HCT116 (cell line): ENCODE data around the gene BICRA.

Source experiments
- CBX3 ChIP-seq: IDR thresholded peaks from 2 replicates; pipeline ENCODE4 v1.6.1; 2012; ENCODE audit warnings: low read depth
- POLR2A ChIP-seq: IDR thresholded peaks from 2 replicates; pipeline ENCODE4 v1.7.0; 2011; ENCODE audit warnings: borderline replicate concordance; ENCODE audit not compliant: insufficient read depth, insufficient read length; ENCODE audit errors: extremely low read depth
- POLR2AphosphoS5 ChIP-seq: IDR thresholded peaks from 2 replicates; pipeline ENCODE4 v1.6.1; 2011; ENCODE audit warnings: mild to moderate bottlenecking, low read depth, low read length, moderate library complexity
- RAD21 ChIP-seq: IDR thresholded peaks from 2 replicates; pipeline ENCODE4 v1.6.1; 2012; ENCODE audit warnings: low read depth, mild to moderate bottlenecking
- TF ChIP-seq, protein P1 (sequence below), 3 experiments: fragments of 200-600 bp in 1 of 3; sonication (generic) in 1 of 3; IDR thresholded peaks in 2 of 3; conservative IDR thresholded peaks in 1 of 3; 2 replicates each; pipeline ENCODE4 v1.5.1; 2012 to 2017; ENCODE audit warnings: low read depth in 2 of 3, low read length in 2 of 3, antibody characterized with exemption in 1 of 3, borderline replicate concordance in 1 of 3, control low read depth in 1 of 3, mild to moderate bottlenecking in 1 of 3, mixed read lengths in 1 of 3, mixed run types in 1 of 3, moderate library complexity in 1 of 3; ENCODE audit not compliant: insufficient read depth in 1 of 3

DNA sequence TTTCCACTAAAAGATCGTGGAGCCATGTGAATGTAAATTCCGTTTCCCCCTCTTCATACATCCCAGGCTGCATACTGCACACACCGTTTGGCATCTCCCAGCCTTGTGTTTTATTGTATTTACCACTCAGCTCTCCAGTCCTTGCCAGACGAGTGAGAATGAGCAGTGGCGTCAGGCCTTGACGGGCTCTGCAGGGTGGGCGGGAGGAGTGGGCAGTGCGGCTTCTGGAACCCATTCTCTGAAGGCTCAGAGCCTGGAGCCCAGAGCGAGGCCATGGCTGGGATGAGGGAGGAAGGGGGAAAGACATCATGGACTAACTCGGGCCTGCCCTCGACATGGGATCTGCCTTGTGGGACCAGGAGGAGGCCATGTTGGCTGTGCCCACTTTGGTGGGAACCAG, 25.1 kb downstream of the BICRA start:
- TF ChIP-seq, protein P1, sequence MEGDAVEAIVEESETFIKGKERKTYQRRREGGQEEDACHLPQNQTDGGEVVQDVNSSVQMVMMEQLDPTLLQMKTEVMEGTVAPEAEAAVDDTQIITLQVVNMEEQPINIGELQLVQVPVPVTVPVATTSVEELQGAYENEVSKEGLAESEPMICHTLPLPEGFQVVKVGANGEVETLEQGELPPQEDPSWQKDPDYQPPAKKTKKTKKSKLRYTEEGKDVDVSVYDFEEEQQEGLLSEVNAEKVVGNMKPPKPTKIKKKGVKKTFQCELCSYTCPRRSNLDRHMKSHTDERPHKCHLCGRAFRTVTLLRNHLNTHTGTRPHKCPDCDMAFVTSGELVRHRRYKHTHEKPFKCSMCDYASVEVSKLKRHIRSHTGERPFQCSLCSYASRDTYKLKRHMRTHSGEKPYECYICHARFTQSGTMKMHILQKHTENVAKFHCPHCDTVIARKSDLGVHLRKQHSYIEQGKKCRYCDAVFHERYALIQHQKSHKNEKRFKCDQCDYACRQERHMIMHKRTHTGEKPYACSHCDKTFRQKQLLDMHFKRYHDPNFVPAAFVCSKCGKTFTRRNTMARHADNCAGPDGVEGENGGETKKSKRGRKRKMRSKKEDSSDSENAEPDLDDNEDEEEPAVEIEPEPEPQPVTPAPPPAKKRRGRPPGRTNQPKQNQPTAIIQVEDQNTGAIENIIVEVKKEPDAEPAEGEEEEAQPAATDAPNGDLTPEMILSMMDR (IDR thresholded peaks at IDR 0.05 in 2 of 3, conservative IDR thresholded peaks at IDR 0.05 in 1 of 3; ENCODE audit: borderline replicate concordance in 1 of 3, insufficient read depth in 1 of 3, low read depth in 2 of 3, low read length in 2 of 3) = no peak
- no peak for TF ChIP-seq POLR2A
- no peak for TF ChIP-seq CBX3
- no peak for TF ChIP-seq POLR2AphosphoS5
- no peak for TF ChIP-seq RAD21
